Head of caudate nucleus (tissue), 42 donors: ENCODE results near the gene TFAP2A.

ENCODE experiments used
- DNase-seq, 42 donors: peaks; one replicate each; pipeline versions ENCODE4 v3.0.0 to v3.0.0-alpha.2; 2020 to 2021; ENCODE audit warnings: mixed read lengths in 7 of 42
- intact Hi-C: fragments of 100-400 bp; cut with DNase I; formaldehyde crosslinking; loops from one replicate; pipeline ENCODE4 v1.15.0; 2022

TFAP2A gene

GRCh38 chr6:10404107-10404798, 10.6 kb downstream of the TFAP2A start:
- peak; percentile 66 to 95 (median 86) for DNase-seq
- intact Hi-C loops: loop anchor here (10.0 kb wide), 1 partner anchor 259 kb away; no protein-coding TSS in a partner anchor

DNA sequence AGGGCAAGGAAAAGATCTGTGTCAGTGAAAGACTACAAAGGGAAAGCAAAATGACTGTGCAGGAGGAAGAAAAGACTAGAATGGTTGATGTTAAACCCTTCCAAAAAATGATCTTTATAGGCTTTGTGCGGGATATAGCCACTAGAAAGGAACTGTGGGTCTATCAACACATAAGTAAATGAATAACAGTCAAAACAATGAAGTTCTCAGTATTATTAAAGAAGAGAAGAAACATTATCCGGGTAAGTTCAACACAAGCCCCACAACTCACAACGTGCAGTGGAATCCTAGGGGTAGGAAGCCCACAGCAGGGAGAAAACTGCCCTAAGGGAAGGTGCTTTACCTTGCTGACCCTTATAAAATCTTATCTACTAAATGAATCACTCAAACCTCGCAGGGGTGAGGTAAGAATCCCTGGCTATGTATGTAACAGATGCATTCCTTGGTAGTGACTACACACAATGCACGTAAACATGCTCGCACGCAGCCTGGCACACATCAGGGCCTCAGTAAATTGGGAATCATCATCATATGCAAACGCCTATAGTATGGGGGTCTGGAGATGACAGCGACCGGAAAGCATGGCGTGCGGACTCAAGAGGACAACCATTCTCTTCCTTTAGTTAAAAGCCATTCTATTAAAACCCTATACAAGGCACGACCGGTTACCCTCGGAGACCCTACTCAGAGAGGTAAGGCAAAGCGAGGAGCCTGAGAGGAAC, 11.3 kb downstream of the TFAP2A start:
- intact Hi-C loops: loop anchor here (10.0 kb wide), 1 partner anchor 259 kb away; no protein-coding TSS in a partner anchor
- DNase-seq: no peak

GRCh38 chr6:10402648-10403311, 12.1 kb downstream of the TFAP2A start:
- intact Hi-C loops: loop anchor here (10.0 kb wide), 1 partner anchor 258 kb away; no protein-coding TSS in a partner anchor
- peak in 1 of 42 donors; percentile 6 for DNase-seq

GRCh38 chr6:10401632-10402223, 13.1 kb downstream of the TFAP2A start:
- intact Hi-C loops: loop anchor here (10.0 kb wide), 1 partner anchor 257 kb away; no protein-coding TSS in a partner anchor
- no peak for DNase-seq

DNA sequence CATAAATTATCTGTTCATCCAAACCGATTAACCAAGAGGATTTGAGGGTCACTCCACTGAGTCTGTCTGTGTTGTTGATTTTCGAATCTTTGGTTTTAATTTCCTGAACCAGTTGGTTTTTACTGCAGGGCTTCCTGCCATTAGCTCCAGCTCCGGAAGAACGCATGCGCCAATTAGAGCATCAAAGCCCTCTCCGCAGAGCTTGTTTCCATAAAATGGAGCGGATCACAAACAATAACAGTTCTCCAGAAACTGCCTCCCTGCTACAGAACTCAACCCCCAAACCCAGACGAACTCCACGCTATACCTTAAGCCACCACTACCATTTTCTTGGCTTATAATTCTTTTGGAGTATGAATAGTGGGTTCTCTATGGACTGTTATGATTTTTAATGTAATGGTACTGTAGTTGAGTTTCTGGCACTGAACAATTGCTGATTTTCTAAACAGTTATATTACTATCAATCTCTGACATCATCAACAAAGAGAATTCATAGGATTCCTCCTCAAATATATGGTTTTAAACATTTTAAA, 13.8 kb downstream of the TFAP2A start:
- no peak for DNase-seq
- intact Hi-C loops: loop anchor here (10.0 kb wide), 1 partner anchor 256 kb away; no protein-coding TSS in a partner anchor

DNA sequence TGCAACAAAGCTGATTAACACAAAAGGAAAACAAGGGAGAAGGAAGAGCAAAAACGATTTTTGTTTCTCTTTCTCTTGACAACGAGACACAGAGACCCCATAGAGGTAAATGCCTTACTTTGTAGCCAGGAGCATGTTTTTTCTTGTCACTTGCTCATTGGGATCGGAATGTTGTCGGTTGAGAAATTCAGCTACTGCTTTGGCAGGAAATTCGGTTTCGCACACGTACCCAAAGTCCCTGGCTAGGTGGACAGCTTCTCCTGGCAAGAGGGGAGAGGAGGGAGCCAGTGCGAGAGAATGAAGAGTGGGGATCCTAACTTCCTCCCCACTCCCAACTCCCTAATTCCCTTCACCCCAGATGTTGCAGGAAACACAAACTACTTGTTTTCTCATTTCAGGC, 14.5 kb downstream of the TFAP2A start:
- no peak for DNase-seq
- intact Hi-C loops: loop anchor here (10.0 kb wide), 1 partner anchor 256 kb away; no protein-coding TSS in a partner anchor

- DNase-seq: no peak
- intact Hi-C loops: no loop called here
Observed at GRCh38 chr6:10399451-10399850, 15.4 kb downstream of the TFAP2A start.

DNA sequence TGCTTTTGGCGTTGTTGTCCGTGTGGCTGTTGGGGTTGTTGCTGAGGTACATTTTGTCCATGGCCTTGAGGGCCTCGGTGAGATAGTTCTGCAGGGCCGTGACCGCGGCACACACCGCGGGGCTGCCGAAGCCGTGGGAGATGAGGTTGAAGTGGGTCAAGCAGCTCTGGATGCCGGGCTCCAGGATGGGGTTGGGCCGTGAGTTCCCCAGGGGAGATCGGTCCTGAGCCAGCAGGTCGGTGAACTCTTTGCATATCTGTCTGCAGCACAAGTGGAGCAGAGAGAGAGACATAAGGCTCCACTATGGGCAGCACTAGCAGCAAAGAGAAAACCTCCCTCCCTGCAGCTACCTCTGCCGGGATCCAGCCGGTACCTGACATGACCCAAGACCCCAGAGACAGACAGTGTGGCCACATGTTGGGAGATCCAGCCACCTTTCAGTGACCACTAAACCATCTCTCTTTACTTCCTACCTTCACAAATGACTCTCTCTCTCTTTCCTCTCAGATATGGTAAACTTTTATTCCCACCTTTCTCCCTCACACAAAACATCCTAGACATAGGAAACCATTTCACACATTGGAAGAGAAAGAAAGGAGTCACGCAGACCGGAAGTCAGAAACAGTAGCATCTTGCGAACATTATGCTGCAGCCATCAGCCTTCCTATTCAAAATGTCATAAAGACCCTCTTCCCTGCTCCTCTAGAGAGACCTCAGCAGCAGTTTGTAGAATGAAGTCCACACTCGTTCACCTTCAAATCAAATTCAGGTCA, 16.2 kb downstream of the TFAP2A start:
- no peak for DNase-seq
- intact Hi-C loops: no loop called here

GRCh38 chr6:10397756-10398445, 17.0 kb downstream of the TFAP2A start:
- intact Hi-C loops: no loop called here
- no peak for DNase-seq

- DNase-seq: no peak
- intact Hi-C loops: no loop called here
Observed at GRCh38 chr6:10396785-10397184, 18.1 kb downstream of the TFAP2A start.

- intact Hi-C loops: no loop called here
Observed at GRCh38 chr6:10395704-10396546, 18.9 kb downstream of the TFAP2A start.

DNA sequence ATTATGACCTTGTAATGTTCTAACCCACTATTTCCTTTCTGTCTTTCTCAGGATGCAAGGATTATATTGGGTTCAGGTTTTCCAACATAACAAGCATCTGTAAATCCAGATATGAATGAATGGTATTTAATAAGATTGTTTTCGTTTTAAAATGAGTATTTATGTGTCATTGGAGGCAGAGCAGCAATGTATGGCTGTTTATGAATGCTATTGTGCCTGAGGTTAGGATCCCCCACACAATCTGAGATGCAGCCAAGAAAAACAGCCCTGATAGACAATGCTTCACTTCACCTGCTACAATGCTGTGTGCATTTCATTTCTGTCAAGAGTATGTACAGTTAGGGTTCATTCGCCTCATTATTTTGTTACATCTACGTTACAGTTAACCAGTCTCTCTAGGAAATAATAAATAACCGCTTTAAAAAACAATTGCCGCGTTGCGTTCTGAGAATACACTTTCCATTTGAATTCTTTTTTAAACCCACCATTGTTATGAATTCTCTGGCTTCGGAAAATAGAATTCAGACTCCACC, 19.6 kb downstream of the TFAP2A start:
- DNase-seq: no peak
- intact Hi-C loops: no loop called here

More at GRCh38 chr6:10395704-10396546, 18.9 kb downstream of the TFAP2A start:
- DNase-seq: no peak

- no peak for DNase-seq
- intact Hi-C loops: no loop called here
Observed at GRCh38 chr6:10393544-10394225, 21.2 kb downstream of the TFAP2A start.

DNA sequence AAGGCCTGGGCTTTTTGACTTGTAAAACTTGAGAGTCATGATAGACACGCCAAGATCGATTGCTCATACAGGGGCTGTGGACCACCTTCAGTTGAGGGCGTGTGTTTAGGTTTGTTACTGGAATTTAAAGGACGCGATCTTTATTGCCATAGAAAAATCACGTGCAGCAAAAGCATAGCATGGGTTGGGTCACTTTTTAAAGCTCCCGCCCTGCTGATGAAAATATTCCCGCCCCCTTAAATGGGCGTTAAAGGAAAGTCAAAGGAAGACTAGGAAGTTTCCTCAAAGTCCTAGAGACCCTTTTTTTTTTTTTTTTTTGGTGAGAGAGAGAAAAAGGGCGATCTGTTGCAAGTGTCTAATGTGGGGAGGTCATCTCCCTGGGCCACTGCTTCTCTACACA, 23.1 kb downstream of the TFAP2A start:
- intact Hi-C loops: no loop called here

GRCh38 chr6:10391299-10391630, 23.6 kb downstream of the TFAP2A start:
- DNase-seq: no peak
- intact Hi-C loops: no loop called here

More for the DNA sequence above, 23.1 kb downstream of the TFAP2A start:
- no peak for DNase-seq
